ENCODE results near the gene TTC4.

The TTC4 gene

DNA sequence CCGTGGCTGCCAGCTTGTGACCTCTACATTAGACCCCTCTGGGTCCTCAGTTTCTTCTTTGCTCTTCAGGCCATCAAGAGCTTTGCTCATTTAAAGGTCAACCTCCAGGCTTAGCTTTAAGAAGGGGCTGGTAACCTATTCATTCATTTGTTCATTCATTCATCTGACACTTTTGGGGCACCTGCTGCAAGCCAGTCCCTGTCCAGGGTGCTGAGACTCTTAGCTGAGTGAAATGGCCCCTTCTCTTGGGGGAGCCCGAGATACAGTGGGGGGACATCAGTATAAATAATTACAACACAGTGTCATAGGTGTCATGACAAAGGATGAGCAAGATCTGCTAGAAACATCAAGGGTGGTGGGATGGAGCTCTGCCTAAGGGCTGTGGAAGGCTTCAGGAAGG lies 10.5 kb upstream of the TTC4 start:
- no peak for DNase-seq

DNA sequence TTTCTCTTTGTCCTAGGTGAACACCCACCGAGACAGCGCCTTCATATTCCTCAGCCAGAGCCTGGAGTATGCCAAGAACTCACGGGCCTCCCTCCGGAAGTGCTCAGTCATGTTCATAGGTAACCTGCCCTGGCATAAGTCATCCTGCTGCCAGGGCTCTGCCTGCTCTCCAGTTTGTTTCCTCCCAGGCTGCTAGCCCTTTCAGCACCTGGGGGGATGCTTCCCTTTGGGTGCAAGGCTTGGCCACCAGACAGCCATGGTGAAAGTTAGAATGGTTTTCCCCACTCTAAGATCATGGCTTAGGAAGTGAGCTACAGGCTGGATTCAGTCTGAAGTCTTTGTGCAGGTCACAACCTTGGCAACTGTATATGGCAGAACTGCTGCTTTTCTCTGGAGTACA lies 9.2 kb upstream of the TTC4 start:
- no peak for DNase-seq

DNA sequence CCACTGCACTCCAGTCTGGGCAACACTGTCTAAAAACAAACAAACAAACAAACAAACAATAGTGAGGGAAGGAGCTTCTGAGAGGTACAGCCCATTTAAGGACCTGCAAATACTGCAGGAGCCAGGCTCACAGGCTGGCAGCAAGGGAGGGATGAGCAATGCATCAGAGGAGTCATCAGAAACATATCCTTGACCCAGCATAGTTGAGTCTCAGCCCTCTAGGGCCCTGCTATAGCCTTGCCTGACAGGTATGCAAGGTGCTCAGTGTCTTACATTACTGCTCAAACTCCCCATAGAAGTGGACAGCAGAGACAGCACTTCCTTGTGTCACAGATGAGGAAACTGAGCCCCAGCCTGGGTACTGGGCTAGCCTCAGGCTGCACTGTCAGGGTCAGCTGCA lies 7.3 kb upstream of the TTC4 start:
- DNase-seq: no peak

DNA sequence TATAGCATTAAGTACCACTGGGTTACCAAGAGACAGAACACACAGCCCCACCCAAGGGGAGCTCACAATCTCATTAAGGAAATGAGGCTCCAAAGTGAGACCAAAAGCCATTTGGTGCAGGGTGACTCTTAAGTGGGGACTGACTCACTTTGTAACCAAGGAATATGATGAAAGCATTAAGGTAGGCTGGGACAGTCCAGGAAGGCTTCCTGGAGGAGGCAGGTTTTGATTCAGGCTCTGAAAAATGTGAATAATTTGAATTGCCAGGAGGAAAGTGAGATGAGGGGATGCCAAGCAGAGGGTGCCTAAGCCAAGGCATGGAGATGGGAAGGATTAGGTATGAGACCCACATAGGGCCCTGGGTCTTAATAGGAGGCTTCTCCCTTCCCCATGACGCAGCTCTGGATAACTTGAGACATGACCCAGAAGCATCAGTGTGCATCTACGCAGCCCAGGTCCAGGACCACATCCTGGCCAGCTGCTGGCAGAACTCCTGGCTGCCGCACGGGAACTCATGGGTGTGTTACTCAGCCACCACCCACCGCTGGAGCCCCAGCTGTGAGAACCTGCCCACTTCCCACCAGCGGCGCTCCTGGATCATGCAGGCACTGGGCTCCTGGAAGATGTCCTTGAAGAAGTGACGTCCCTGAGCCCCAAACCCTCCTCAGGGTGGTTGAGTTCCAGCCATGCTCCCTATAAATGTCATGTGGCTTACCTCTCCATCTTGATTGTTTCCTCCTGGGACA lies 5.9 kb upstream of the TTC4 start:
- no peak for DNase-seq

DNA sequence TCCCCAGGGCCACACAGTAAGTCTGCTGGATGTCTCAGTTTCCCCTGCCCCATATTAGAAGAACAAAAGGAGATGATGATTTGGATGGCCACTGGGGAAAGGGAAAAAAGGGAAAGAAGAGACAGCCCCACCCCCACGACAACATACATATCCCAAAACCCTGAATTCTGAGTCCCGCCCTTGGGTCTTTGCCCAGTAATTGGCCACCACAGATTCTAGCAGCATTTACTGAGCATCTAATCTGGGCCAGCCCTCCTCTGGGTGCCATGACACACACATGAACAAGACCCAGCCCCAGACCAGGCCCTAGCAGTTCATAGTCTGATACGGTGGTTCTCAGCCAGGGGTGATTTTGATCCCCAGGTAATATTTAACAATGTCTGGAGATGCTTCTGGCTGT lies 5.2 kb upstream of the TTC4 start:
- no peak for DNase-seq

DNA sequence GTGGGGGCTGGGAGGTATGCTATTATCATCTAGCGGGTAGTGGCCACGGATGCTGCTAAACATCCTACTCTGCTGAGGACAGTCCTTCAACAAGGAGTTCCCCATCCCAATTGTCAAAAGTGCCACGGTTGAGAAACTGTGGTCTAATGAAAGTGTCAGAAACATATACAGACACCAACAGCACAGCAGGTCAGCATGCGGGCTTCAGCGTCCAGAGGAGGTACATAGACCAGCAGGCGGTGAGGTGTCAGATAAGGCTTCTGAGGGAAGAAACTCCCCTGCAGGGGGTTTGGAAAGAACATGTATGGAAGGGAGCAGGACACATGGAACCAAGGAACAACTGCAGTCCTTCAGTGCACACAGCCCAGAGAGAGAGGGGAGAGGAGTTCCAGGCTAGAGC lies 4.8 kb upstream of the TTC4 start:
- no peak for DNase-seq

DNA sequence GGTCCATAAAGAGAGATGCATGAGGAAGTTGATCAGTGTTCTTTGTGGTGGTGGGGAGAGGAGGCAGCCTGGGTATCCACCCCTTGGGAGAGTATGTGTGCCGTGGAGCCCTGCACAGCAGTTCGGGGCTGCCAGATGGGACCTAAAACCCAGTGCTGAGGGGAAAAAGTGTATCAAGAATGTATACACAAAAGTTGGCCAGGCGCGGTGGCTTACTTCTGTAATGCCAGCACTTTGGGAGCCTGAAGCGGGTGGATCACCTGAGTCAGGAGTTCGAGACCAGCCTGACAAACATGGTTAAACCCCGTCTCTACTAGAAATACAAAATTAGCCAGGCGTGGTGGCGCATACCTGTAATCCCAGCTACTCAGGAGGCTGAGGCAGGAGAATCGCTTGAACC lies 4.1 kb upstream of the TTC4 start:
- no peak for DNase-seq

DNA sequence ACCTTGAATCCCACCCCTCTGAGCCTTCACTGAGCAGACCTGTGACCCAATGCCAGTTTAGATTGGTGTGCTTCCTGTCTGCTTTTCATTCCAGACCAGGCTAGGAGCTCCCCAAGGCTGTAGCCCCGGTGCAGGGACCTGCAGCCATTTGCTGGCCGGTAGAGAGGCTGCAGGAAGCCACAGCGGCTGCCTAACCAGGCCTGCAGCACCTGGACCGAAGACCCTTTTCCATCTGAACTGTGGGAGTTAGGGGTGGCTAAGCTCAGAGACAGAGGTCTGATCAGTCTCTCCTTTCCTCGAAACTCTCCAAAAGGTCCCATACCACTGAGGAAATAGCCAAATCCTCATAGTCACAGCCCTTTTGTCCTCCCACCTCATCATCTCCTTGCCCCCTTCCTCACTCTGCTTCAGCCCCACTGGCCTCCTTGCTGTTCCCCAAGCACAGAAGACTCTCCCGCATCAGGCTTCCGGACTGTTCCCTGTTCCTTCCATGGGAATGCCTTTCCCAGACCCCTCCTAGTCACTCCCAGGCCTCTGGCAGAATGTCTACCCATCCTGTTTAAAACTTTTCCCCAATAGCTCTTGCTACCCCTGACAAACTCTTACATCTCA lies 674 bp upstream of the TTC4 start:
- no peak for DNase-seq

DNA sequence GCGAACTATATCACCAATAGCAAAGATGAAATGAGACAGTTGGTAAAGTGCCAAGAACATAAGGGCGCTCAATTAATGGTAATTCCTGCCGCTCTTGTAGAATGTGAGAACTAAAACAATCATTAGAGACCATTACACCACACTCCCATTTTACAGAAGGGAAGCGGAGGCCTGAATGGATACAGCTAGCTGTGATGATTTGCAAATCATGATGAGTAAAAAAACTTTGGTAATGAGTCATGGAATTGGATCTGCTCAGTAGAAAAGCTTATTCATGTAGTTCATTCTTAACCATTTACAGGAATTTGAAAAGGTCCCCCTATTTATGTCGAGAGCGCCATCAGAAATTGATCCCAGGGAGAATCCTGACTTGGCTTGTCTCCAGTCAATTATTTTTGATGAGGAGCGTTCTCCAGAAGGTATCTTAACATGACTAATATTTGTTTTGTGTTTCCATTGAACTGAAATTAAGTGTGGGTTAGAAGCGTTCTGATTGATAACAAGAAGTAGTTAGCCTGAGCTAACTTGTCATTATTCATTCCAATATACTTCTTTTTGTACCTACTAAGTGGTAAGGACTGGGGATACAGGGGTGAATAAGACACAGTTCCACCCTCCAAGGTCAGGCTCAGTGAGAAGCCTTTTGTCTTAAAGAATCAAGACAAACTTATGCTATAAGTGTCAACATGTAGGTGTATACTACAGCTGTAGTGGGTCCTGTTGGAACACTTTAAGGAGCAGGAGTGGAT lies 812 bp downstream of the TTC4 start:
- DNase-seq: no peak

DNA sequence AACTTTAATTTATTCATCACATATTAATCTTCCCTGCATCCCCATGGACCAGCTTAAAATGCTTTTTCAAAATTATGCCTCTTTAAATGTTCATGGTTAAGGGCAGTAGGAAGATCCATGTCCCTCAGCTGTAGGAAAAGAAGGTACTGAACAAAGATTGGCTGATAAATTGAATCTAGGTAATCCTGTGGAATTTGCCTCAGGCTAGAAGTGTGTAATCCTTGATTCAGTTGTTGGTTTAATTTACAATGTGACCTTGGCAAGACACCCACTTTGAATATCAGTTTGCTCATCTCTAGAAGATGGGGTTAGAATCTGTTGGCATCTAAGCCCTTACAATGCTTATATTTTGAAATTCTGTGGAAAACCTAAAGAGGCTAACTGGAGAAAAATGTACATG lies 6.1 kb downstream of the TTC4 start:
- DNase-seq: no peak

DNA sequence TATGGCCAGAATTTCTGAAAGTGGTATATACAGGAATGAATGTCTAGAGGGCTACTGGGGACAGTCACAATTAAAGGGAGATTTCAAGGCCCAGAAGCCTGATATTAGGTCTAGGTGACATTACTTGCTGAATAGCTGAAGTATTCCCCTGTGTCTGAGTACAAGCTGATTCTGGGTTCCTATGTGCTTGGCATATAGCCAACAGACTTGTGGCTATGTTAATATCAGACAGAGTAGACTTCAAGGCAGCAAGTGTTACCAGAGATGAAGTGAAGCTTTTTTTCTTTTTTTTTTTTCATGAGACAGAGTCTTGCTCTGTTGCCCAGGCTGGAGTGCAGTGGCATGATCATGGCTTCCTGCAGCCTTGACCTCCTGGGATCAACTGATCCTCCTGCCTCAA lies 8.3 kb downstream of the TTC4 start:
- no peak for DNase-seq

DNA sequence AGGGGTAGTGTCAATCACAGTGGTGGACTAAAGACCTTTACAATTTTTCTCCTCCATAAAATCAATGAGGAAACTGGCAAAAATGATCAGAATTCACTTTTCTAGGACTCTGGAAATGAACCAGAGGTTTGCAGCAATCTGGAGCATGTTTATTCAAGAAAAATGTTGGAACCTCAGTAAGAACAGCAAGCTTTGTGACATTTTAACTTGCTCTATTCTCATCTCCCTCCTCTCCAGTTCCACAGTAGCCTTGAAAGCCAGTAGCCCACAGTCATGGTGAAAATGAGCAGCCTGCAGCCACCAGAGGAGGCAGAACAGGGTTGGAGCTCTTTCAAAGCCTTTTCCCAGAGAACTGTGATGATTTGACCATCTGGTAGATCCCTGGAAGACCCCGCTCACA lies 9.1 kb downstream of the TTC4 start:
- no peak for DNase-seq

DNA sequence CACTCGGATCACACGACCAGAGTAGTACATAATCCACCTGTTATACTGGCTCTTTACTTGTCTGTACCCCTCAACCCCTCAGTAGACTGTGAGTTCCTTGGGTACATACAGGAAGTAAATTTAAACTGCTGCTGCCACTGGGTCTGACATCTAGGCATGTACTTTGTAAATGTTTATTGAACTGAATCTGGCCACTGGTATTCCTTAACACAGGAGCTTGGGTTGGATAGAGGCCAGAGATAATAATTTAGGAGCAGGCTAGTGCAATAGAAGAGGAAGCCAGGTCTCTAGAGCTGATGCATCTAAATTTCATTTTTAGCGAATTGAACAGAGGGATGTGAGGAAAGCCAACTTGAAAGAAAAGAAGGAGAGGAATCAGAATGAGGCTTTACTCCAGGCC lies 12.4 kb downstream of the TTC4 start:
- DNase-seq: no peak

DNA sequence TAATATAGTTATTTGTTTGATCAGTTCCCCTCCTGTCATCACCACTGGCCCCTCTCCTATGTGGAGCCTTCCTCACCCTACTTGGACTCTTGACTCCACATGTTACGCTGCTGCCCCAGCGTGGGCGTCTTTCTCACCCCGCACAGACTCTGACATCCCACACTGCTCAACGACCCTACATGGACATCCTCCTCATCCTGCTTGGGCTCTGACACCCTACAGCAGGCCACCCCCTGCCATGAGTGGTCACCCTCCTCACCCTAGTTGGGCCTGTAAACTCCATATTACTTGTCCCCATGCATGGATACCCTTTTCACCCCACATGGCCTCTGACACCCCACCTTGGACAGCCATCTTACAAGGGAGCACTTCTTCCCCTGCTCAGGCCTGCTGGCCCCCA lies 21.0 kb downstream of the TTC4 start:
- DNase-seq: no peak

DNA sequence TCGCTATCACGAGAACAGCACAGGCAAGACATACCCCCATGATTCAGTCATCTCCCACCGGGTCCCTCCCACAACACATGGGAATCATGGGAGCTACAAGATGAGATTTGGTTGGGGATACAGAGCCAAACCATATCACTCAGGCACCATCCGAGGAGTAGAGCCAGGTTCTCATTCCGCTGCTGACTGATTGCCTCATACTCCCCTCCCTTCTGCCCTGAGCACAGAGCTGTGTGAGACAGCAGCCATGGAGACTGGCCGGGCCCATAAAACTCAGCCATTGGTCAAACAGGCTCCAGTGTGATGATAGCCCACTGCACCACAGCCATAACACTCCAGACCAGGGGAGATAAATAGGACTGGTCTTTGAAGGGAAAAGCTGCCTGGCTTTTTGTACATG lies 22.6 kb downstream of the TTC4 start:
- no peak for DNase-seq

DNA sequence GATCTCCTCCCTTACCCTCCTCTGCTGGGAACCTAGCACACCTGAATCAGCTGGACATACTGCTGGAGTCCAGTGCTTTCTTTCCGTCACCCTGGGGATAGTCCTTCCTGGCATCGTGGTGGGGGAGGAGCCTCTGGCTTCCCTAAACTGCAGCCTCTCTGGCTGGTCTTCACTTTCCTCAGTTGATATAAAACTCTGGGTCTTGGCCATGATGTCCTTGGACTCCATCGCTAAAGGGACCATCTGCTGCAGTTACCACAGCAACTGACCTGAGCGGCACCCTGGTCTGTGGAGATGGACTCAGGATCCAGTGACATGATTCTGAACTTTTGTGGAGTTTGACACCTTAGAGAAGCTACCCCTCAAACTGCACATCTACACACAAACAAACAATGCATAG lies 25.9 kb downstream of the TTC4 start:
- no peak for DNase-seq

DNA sequence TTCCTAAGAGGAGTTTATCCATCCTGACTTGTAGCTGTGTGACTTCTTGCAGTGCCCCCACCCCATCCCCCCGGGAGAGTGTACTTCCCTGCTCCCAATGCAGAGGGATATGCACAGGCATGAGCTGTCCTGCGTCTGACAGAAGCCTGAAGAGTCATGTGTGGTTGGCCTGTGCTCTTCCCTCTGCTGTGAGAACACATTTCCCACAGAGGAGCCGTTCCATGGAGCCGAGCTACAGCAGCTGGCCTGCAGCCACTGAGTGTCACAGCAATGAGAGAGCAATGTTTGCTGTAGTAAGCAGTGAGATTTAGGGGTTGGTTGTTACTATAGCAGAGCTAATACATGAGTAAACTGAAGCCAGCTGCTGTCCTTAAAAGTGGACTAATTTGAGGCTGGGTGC lies 26.6 kb downstream of the TTC4 start:
- no peak for DNase-seq

DNA sequence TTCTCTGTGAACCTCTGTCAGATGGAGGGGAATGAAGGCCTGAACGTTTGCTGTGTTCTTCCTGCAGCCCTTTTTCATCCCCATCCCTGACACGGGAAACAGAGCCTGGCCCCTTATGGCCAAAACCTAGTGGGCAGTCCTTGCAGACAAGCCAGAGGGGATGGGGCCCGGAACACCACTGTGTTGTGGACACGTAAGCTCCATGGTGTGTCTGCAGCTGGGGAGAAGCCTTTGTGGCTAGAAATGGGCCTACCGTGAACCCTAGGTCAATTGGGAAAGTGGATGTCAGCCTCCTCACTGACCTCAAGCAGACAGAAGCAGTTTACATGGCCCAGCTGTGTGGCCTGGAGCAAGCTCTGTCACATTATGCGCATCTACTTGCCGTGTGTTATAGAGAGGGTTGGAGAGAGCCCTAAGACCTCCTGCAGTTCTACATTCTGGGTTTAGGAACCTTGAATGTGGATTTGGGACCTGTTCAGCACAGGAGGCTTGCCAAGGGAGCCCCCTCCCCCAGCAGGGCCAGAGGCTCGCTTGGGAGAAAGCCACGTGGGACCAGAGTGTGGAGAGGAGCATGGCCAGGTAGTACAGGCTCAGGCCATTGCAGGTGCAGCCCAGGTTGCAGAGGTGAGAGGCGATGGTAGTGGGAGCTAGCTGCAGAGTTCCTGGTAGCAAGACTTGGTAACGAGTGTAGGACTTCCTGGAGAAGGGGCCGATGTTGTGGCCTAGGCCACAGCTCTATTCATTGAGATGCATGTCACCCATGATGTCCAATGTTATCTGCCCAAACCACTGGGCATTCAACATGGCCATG lies 28.0 kb downstream of the TTC4 start:
- DNase-seq: no peak

DNA sequence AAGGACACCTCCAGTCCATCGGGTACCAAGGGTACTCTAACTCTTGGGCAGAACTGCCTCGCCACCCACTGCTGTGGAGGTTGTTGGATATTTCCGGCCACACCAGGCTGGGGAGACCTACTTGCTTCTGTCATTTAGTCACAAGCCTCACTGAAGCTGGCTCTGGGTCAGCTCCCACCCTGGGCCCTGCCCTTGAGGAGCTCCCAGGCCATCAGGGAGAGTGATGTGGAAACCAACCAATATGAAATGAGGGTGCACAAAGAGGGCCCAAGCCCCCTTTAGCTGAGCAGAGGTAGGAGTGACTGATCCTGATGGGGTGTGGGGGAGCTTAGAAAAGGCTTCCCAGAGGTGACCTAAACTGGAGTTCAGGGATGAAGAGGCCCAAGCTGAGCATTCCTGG lies 29.0 kb downstream of the TTC4 start:
- DNase-seq: no peak

DNA sequence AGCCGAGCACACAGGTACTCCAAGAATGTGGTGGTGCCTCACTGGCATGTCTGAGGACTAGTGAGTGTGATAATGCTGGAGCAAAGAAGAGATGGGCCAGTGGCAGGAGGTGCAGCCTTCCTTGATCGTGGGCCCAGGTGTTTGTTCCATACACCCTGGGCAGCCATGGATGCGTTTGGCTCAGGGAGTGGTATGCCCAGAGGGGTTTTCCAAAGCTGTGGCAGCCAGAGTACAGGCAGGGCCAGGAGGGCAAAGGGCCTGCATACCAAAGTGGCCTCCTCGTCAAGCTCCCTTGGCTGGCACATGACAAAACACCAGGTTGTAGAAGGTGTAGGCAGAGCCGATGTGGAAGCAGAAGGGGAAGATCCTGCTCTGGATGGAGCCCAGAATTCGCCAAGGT lies 29.6 kb downstream of the TTC4 start:
- no peak for DNase-seq

DNA sequence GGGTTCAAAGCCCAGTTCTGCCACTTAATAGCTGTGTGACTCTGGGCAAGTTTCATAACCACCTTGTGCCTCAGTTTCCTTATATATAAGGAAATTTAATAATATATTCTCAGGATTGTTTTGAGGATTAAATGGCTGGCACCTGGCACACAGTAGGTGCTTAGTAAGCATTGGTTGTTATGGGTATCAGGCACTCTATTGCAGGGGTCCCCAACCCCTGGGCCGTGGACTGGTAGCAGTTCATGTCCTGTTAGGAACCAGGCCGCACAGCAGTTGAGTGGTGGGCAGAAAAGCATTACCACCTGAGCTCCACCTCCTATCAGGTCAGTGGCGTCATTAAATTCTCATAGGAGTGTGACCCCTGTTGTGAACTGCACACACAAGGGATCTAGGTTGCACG lies 30.2 kb downstream of the TTC4 start:
- DNase-seq: no peak

DNA sequence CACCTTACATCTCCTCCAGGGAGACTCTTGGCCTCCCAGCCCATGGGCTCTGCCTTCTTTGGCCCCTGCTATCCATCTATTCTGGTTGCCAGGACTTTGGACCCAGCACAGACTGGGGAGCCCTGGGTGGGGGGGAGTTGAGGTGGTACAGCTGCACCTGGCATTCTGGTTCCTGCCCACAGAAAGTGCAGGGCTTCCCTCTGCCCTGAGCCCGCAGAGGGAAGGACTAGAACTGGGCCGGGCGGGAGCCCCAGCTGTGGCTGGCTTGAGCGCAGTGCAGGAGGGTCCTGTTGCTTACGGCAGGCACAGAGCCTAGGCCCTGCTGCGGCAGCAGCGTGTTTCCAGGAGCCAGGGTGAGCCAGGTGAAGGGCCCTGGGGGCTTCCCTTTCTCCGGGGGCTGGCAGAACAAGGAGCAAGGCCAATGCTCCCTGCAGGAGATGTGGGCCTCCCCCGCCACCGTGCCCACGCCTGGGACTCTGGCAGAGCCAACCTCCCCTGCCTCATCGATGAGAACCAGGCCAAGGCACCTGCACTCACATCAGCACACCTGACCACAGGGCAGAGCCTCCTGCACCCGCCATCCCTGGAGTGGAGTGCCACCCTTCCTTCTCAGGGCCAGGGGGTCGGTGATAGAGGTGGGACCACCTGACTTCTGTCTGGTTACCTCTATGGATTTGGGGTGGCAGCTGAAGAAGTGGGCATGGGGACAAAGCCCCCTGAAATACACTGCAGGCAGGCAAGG lies 32.6 kb downstream of the TTC4 start:
- DNase-seq: no peak

DNA sequence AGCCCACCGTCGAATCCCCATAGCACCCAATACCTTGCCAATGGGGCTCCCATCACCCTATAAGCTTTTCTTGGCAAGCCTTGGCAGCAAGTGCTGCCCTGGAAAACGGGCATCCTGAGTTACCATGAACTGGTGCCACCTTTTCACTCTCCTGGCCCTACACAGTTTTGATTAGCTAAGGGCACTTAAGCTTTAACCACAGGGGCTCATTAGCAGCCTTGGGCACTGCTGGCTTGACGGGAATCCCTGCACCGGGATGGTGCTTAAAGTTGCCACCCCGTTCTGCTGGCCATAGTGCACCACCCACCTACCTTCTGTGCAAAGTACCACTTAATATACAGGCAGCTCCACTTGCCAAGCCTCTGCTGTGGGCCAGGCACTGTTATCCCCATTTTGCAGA lies 34.9 kb downstream of the TTC4 start:
- no peak for DNase-seq
